GM13976 (cell line): ENCODE measurements around the gene DEDD2.

Experiments
- DNase-seq: peaks from one replicate; pipeline ENCODE4 v3.0.0; 2012; ENCODE audit warnings: low spot score
- in situ Hi-C: fragments of 300-500 bp; cut with MboI; formaldehyde crosslinking; loops from one replicate; pipeline ENCODE4 v1.12.0; 2022; ENCODE audit warnings: low sequenced_read_pairs, mixed read lengths, inconsistent platforms; ENCODE audit not compliant: unreplicated experiment
- TF ChIP-seq, protein P1 (sequence below): IDR thresholded peaks from 2 replicates; pipeline ENCODE4 v1.5.1; 2012; ENCODE audit warnings: borderline replicate concordance, mild to moderate bottlenecking; ENCODE audit not compliant: insufficient read depth; ENCODE audit errors: extremely low read depth, missing control alignments, control extremely low read depth

DEDD2 gene

DNA sequence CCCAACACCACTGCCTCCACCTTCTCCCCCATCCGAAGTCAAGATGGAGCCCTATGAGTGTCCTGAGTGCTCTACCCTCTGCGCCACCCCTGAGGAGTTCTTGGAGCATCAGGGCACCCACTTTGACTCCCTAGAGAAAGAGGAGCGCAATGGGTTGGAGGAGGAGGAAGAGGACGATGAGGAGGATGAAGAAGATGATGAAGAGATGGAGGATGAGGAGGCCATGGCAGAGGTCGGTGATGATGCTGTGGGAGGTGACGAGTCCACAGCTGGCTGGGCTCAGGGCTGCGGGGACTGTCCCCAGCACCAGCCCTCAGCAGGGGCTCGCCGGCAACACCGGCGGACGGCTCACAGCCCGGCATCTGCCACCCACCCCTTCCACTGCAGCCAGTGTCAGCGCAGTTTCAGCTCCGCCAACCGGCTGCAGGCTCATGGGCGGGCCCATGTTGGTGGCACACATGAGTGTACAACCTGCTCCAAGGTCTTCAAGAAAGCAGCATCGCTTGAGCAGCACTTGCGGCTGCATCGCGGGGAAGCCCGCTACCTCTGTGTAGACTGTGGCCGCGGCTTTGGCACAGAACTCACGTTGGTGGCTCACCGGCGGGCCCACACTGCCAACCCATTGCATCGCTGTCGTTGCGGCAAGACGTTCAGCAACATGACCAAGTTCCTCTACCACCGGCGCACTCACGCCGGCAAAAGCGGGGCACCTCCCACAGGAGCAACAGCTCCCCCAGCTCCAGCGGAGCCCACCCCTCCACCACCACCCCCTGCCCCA lies 7.7 kb upstream of the DEDD2 start:
- in situ Hi-C loops = no loop called here
- TF ChIP-seq, protein P1, sequence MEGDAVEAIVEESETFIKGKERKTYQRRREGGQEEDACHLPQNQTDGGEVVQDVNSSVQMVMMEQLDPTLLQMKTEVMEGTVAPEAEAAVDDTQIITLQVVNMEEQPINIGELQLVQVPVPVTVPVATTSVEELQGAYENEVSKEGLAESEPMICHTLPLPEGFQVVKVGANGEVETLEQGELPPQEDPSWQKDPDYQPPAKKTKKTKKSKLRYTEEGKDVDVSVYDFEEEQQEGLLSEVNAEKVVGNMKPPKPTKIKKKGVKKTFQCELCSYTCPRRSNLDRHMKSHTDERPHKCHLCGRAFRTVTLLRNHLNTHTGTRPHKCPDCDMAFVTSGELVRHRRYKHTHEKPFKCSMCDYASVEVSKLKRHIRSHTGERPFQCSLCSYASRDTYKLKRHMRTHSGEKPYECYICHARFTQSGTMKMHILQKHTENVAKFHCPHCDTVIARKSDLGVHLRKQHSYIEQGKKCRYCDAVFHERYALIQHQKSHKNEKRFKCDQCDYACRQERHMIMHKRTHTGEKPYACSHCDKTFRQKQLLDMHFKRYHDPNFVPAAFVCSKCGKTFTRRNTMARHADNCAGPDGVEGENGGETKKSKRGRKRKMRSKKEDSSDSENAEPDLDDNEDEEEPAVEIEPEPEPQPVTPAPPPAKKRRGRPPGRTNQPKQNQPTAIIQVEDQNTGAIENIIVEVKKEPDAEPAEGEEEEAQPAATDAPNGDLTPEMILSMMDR = no peak
- no peak for DNase-seq

DNA sequence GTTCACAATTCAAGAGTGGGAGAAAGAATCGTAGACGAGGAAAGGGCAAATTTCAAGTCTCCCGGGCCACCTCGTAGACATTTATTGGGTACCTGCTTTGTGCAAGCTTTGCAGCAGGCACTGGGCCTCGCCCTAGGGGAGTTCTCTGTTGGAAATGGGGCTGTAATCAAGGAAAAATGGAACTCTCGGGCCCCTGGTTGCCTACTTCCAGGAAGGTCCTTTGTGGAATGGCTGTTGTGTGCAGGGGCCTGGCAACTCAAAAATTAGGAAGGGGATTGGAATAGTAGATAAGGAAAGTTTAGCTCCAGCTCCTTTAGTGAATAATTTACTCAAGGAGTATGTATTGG lies 3.2 kb upstream of the DEDD2 start:
- no peak for DNase-seq
- TF ChIP-seq, protein P1 = no peak
- in situ Hi-C loops = no loop called here

GRCh38 chr19:42219812-42220750 lies 2.6 kb upstream of the DEDD2 start, which contains the start of gene ZNF526:
ZNF526 (plus strand) TSS chr19:42220312; CDS start chr19:42224404, 4,092 bp downstream.
- DNase-seq = peak; percentile 99
- TF ChIP-seq, protein P1 = no peak
- in situ Hi-C loops = no loop called here

- DNase-seq = peak; percentile 59
- in situ Hi-C loops = no loop called here
- TF ChIP-seq, protein P1 = no peak
Measured at GRCh38 chr19:42216653-42217519, 591 bp downstream of the DEDD2 start.

GRCh38 chr19:42214810-42215485 lies 2.5 kb downstream of the DEDD2 start:
- in situ Hi-C loops = no loop called here
- no peak for DNase-seq
- TF ChIP-seq, protein P1 = no peak
